SU-DHL-6 (cell line): ENCODE measurements around the gene CARMIL3.
"Not testable (repeated sequence)": the region's sequence is repeated elsewhere in the genome, so short reads cannot be mapped to it uniquely, and the experiment has no call there.

Experiments used
- H2AFZ ChIP-seq: fragments of 200-600 bp; sonication (generic); 2 replicates; pipeline ENCODE4 v1.6.1; 2014; ENCODE audit warnings: low read depth, mild to moderate bottlenecking, moderate library complexity, mixed read lengths, antibody characterized with exemption, low read length; ENCODE audit not compliant: severe bottlenecking
- H3F3A ChIP-seq: fragments of 200-600 bp; shearing (Covaris generic); 2 replicates; pipeline ENCODE4 v1.6.0; 2016; ENCODE audit warnings: antibody characterized with exemption, mild to moderate bottlenecking; ENCODE audit not compliant: insufficient read depth
- H3K27ac ChIP-seq: fragments of 200-600 bp; sonication (generic); 2 replicates; pipeline ENCODE4 v1.5.1; 2016; ENCODE audit warnings: low read depth, mild to moderate bottlenecking, low read length, moderate library complexity, mixed read lengths
- H3K27me3 ChIP-seq: fragments of 200-600 bp; sonication (generic), shearing (Covaris generic); 2 replicates; pipeline ENCODE4 v1.6.0; 2014; ENCODE audit warnings: mild to moderate bottlenecking, low read length
- H3K36me3 ChIP-seq: fragments of 200-600 bp; sonication (generic); 2 replicates; pipeline ENCODE4 v1.6.1; 2014; ENCODE audit warnings: mild to moderate bottlenecking, low read length, mixed read lengths
- H3K4me2 ChIP-seq: fragments of 300-600, 200-600 bp; shearing (Covaris generic), sonication (generic); 2 replicates; pipeline ENCODE4 v1.6.0; 2014; ENCODE audit warnings: low read length, low read depth, mild to moderate bottlenecking; ENCODE audit not compliant: poor library complexity, severe bottlenecking
- H3K4me3 ChIP-seq: fragments of 200-600 bp; sonication (generic); 2 replicates; pipeline ENCODE4 v1.5.1; 2014; ENCODE audit warnings: antibody characterized with exemption, low read length, mild to moderate bottlenecking, mixed read lengths; ENCODE audit not compliant: insufficient read depth, poor library complexity, severe bottlenecking
- H3K79me2 ChIP-seq: fragments of 200-600 bp; sonication (generic); 2 replicates; pipeline ENCODE4 v1.6.1; 2014; ENCODE audit warnings: mild to moderate bottlenecking, low read length, moderate library complexity; ENCODE audit not compliant: insufficient read depth
- H3K9ac ChIP-seq: fragments of 200-600 bp; sonication (generic); 2 replicates; pipeline ENCODE4 v1.7.0; 2014; ENCODE audit warnings: mild to moderate bottlenecking, low read length
- H3K9me2 ChIP-seq: fragments of 200-600 bp; sonication (generic); replicated peaks from 2 replicates; pipeline ENCODE4 v1.6.1; 2014; ENCODE audit warnings: low read length; ENCODE audit not compliant: insufficient read depth
- H3K9me3 ChIP-seq: fragments of 200-600 bp; sonication (generic); 2 replicates; pipeline ENCODE4 v1.6.1; 2014; ENCODE audit warnings: low read length, mixed read lengths; ENCODE audit not compliant: insufficient read depth
- H4K20me1 ChIP-seq: fragments of 200-600 bp; sonication (generic); 2 replicates; pipeline ENCODE4 v1.6.1; 2014; ENCODE audit warnings: low read depth, mild to moderate bottlenecking, antibody characterized with exemption, low read length, moderate library complexity, mixed read lengths
- EZH2phosphoT487 ChIP-seq: fragments of 200-600 bp; sonication (generic), shearing (Covaris generic); conservative IDR thresholded peaks from 2 replicates; pipeline ENCODE4 v1.6.1; 2018; ENCODE audit warnings: mild to moderate bottlenecking, antibody characterized with exemption, low read length, moderate library complexity, mixed read lengths
- TF ChIP-seq, protein P1 (sequence below): fragments of 200-600 bp; sonication (generic); IDR thresholded peaks from one replicate; pipeline ENCODE4 v1.5.1; 2017; ENCODE audit warnings: antibody characterized with exemption, mild to moderate bottlenecking, low read length, moderate library complexity; ENCODE audit not compliant: insufficient read depth, poor library complexity, severe bottlenecking

The CARMIL3 gene, protein sequence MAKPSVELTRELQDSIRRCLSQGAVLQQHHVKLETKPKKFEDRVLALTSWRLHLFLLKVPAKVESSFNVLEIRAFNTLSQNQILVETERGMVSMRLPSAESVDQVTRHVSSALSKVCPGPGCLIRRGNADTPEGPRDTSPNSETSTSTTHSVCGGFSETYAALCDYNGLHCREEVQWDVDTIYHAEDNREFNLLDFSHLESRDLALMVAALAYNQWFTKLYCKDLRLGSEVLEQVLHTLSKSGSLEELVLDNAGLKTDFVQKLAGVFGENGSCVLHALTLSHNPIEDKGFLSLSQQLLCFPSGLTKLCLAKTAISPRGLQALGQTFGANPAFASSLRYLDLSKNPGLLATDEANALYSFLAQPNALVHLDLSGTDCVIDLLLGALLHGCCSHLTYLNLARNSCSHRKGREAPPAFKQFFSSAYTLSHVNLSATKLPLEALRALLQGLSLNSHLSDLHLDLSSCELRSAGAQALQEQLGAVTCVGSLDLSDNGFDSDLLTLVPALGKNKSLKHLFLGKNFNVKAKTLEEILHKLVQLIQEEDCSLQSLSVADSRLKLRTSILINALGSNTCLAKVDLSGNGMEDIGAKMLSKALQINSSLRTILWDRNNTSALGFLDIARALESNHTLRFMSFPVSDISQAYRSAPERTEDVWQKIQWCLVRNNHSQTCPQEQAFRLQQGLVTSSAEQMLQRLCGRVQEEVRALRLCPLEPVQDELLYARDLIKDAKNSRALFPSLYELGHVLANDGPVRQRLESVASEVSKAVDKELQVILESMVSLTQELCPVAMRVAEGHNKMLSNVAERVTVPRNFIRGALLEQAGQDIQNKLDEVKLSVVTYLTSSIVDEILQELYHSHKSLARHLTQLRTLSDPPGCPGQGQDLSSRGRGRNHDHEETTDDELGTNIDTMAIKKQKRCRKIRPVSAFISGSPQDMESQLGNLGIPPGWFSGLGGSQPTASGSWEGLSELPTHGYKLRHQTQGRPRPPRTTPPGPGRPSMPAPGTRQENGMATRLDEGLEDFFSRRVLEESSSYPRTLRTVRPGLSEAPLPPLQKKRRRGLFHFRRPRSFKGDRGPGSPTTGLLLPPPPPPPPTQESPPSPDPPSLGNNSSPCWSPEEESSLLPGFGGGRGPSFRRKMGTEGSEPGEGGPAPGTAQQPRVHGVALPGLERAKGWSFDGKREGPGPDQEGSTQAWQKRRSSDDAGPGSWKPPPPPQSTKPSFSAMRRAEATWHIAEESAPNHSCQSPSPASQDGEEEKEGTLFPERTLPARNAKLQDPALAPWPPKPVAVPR (N-terminal part only)

DNA sequence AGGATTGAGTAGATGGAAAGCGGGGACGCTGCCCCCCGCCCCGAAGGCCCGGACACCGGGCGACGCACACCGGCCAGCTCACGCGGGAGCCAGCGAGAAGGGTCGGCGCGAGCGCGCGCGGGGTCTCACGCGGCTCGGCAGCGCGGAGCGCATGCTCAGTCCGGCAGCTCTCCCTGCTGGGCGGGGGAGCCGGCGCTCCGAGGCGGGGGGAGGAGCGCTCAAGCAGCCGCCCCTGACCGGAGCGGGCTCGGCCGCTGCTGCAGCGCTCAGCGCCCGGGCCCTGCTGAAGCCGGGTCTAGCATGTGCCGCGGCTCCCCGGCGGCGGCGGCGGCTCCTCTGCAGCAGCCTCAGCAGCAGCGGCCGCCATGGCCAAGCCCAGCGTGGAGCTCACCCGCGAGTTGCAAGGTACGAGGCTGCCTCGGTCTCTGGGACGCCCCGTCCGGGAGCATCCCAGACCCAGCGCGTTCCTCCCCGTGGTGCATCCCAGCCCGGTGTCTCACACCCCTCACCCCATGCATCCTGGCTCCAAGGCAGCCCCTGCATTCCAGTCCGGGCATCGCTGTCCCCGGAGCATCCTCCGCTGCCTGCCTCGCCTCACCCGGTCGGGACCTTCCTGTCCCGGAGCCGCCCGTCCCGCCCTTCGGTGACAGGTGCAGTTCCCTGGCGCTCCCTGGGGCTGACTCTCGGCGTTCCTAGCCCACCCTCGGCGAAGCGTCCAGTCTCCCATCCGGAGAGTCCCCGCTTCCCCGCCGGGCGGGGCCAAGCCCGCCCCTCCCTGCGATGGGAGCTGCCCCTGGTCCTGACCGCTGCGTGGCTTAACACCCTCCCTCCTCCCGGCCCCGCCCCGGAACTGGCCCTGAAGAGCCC is at the start of gene CARMIL3:
TSS of gene CARMIL3 (plus strand) at position 221 of the 867 bp plus-strand sequence. CDS start at position 366, 145 bp downstream.
- Histone ChIP-seq H3K36me3 (no peaks in the 10 kb centered on the region), H3K27me3 (no peaks in the 10 kb centered on the region), H3F3A (no peaks in the 10 kb centered on the region), H3K4me2 (peak within 1 kb of the TSS; percentile 89), H3K9me3 (no peaks in the 10 kb centered on the region), H4K20me1 (no peaks in the 10 kb centered on the region), H3K79me2 (no peaks in the 10 kb centered on the region), H3K9me2 (no peaks in the 10 kb centered on the region), H2AFZ (peak within 1 kb of the TSS; percentile 99), H3K27ac (no peak within 1 kb of the TSS), H3K4me3 (peak within 1 kb of the TSS; percentile 79), H3K9ac (peak within 1 kb of the TSS; percentile 71)
- TF ChIP-seq, protein P1, sequence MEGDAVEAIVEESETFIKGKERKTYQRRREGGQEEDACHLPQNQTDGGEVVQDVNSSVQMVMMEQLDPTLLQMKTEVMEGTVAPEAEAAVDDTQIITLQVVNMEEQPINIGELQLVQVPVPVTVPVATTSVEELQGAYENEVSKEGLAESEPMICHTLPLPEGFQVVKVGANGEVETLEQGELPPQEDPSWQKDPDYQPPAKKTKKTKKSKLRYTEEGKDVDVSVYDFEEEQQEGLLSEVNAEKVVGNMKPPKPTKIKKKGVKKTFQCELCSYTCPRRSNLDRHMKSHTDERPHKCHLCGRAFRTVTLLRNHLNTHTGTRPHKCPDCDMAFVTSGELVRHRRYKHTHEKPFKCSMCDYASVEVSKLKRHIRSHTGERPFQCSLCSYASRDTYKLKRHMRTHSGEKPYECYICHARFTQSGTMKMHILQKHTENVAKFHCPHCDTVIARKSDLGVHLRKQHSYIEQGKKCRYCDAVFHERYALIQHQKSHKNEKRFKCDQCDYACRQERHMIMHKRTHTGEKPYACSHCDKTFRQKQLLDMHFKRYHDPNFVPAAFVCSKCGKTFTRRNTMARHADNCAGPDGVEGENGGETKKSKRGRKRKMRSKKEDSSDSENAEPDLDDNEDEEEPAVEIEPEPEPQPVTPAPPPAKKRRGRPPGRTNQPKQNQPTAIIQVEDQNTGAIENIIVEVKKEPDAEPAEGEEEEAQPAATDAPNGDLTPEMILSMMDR: no peak
- no peak for TF ChIP-seq EZH2phosphoT487

DNA sequence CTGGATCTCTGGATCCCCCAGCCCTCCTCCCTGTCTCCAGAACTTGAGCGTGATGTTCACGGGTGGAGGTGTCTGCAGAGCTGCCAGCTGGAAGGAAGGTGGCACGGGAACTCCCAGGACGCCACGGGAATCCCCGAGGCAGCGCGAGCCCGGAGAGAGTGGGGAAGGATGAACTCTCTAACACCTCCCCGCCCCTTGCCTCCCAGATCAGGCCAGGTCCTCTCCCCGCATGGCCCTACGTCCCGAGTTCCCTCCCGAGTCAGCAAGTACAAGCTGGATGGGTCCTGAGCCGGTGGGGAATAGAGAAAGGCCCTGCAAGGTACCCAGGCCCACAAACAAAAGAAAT is 45.4 kb upstream of the CARMIL3 start:
- Histone ChIP-seq H3K4me2 (peak overlapping the region; percentile 52), H3K9ac (peak overlapping the region; percentile 49), H3K4me3 (peak overlapping the region; percentile 40)
- not testable (repeated sequence) for H3K9me2 ChIP-seq, H3K9me3 ChIP-seq, H3F3A ChIP-seq, H3K36me3 ChIP-seq, H4K20me1 ChIP-seq, H3K27me3 ChIP-seq, H3K27ac ChIP-seq, H3K79me2 ChIP-seq, H2AFZ ChIP-seq

DNA sequence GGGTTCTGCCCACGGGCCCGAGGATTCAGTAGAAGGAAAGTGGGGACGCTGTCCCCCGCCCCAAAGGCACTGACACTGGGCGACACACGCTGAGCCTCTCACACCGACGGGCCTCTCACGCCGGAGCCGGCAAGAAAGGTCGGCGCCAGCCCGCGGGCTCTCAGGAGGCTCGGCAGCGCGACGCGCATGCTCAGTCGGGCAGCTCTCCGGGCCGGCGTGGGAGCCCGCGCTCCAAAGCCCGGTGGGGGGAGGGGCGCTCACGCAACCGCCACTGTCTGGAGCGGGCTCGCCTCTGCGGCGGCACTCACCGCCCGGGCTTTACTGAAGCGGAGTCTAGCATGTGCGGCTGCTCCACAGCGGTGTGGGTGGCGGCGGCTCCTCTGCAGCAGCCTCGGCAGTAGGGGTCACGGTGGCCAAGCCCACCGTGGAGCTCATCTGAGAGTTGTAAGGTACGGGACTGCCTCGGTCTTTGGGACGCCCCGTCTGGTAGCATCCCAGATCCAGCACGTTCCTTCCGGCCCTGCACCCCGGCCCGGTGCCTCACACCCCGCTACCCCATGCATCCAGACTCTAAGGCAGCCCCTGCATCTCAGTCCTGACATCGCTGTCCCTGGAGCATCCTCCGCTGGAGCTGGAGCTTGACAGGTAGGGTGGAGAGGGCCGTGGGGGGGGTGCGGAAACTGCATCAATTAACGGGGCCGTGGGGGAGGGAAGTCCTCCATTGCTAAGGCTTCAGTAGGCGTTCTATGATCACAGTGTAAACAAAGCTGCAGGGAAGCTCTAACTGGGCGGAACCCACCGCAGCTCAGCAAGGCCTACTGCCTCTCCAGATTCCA is 44.8 kb upstream of the CARMIL3 start:
- H3K9me2 ChIP-seq, H3F3A ChIP-seq, H3K27ac ChIP-seq, H4K20me1 ChIP-seq, H3K36me3 ChIP-seq, H3K9me3 ChIP-seq, H3K27me3 ChIP-seq, H3K79me2 ChIP-seq: not testable (repeated sequence)
- H3K9ac ChIP-seq: peak overlapping the region; percentile 49
- H3K4me3 ChIP-seq: peak overlapping the region; percentile 40
- peak overlapping the region; percentile 52 for H3K4me2 ChIP-seq
- H2AFZ ChIP-seq: peak overlapping the region; percentile 48
